GM19395 (cell line): ENCODE results near the gene RCOR1.
A peak's percentile ranks its signal among the peaks of the same experiment; 100 is the strongest.

Experiments
- ATAC-seq: cut with Tn5 transposase; IDR thresholded peaks from one replicate; pipeline ENCODE4 v1.9.1; 2021; ENCODE audit warnings: mild to moderate bottlenecking, moderate library complexity; ENCODE audit not compliant: unreplicated experiment

RCOR1 gene

GRCh38 chr14:102771144-102771543 lies 178.7 kb downstream of the RCOR1 start:
- no peak for ATAC-seq

- ATAC-seq: no peak
These were observed 180.5 kb downstream of the RCOR1 start for GRCh38 chr14:102772781-102773570.

- peak; percentile 45 for ATAC-seq
These were observed 182.1 kb downstream of the RCOR1 start for GRCh38 chr14:102774391-102775153.

- no peak for ATAC-seq
These were observed 183.7 kb downstream of the RCOR1 start for GRCh38 chr14:102775855-102776760.

- ATAC-seq: no peak
These were observed 184.6 kb downstream of the RCOR1 start, which contains the start of gene TRAF3 for GRCh38 chr14:102776761-102777710. TRAF3 (plus strand) TSS chr14:102777449; CDS start chr14:102870202, 92,753 bp downstream.

- ATAC-seq: no peak
These were observed 185.4 kb downstream of the RCOR1 start for GRCh38 chr14:102777711-102778337.

- ATAC-seq: no peak
These were observed 186.1 kb downstream of the RCOR1 start for GRCh38 chr14:102778338-102779083.

- ATAC-seq: no peak
These were observed 186.6 kb downstream of the RCOR1 start for GRCh38 chr14:102779084-102779462.

GRCh38 chr14:102779574-102780315 lies 187.3 kb downstream of the RCOR1 start:
- ATAC-seq: no peak
